MG63 (cell line): ENCODE data around the gene TMEM145. TPM values are rescaled to one million over a fixed set of nuclear protein-coding genes. Genes with fewer than 3 reads are reported as not detected.
A peak's percentile ranks its signal among the peaks of the same experiment; 100 is the strongest.
"Not testable (repeated sequence)": the region's sequence is repeated elsewhere in the genome, so short reads cannot be mapped to it uniquely, and the experiment has no call there.

Experiments used
- DNase-seq: peaks from one replicate; pipeline ENCODE4 v3.0.0-alpha.2; 2020
- H3K27me3 ChIP-seq: fragments of 250-450 bp; sonication (Bioruptor Pico); 2 replicates; pipeline ENCODE4 v1.5.1; 2020; ENCODE audit warnings: mild to moderate bottlenecking, moderate library complexity
- H3K36me3 ChIP-seq: fragments of 250-450 bp; sonication (Bioruptor Pico); 2 replicates; pipeline ENCODE4 v1.5.1; 2020; ENCODE audit warnings: mild to moderate bottlenecking, moderate library complexity
- H3K4me3 ChIP-seq: fragments of 250-450 bp; sonication (Bioruptor Pico); 2 replicates; pipeline ENCODE4 v1.5.1; 2020; ENCODE audit warnings: mild to moderate bottlenecking, moderate library complexity
- H3K9me3 ChIP-seq: fragments of 250-450 bp; sonication (Bioruptor Pico); 2 replicates; pipeline ENCODE4 v1.5.1; 2020; ENCODE audit warnings: mild to moderate bottlenecking, moderate library complexity
- total RNA-seq: library from RNA; depleted of rRNA; stranded (reverse); fragments of >200 nt; shearing (Covaris generic); gene quantifications from 2 replicates; pipeline ENCODE4 v1.2.3, GENCODE V29; 2014; ENCODE audit warnings: low replicate concordance

Gene TMEM145
- total RNA-seq, 1 experiment from 2014 or later: 0.86 TPM

DNA sequence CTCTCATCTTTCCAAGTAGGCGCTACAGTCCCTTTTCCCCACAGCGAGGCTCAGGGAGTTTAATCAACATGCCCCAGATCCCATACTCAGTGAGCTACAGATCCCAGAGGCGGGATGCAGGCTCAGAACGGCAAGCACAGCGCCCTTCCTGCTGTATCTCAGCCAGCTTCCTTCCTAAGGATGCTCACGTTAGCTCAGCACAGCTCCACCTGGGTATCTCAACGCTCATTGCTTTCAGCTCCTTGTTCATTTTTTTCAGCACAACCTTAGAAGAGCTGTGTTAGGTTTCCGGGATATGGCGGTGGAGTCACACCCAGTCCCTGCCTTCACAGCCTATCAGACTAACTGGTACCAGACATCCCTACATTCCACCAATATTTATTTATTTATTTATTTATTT lies 9.2 kb downstream of the TMEM145 start:
- no peak overlapping the region for H3K4me3 ChIP-seq
- no peaks in the 10 kb centered on the region for H3K27me3 ChIP-seq
- H3K36me3 ChIP-seq: no peaks in the 10 kb centered on the region
- DNase-seq: no peak
- no peaks in the 10 kb centered on the region for H3K9me3 ChIP-seq

DNA sequence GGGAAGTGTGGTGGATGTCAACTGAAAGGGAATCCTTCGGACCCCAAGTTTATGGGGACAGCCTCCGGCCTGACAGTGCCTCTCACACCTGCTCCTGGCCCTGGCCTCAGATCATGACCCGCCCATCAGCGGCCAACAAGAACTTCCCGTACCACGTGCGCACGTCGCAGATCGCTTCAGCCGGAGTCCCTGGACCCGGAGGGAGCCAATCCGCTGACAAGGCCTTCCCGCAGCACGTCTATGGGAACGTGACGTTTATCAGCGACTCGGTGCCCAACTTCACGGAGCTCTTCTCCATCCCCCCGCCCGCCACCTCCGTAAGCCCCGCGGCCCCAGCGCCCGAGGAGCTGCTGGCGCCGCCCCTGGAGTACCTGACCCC lies 10.4 kb downstream of the TMEM145 start:
- Histone ChIP-seq H3K36me3 (no peaks in the 10 kb centered on the region), H3K4me3 (no peak overlapping the region), H3K27me3 (no peaks in the 10 kb centered on the region), H3K9me3 (no peaks in the 10 kb centered on the region)
- DNase-seq: no peak

DNA sequence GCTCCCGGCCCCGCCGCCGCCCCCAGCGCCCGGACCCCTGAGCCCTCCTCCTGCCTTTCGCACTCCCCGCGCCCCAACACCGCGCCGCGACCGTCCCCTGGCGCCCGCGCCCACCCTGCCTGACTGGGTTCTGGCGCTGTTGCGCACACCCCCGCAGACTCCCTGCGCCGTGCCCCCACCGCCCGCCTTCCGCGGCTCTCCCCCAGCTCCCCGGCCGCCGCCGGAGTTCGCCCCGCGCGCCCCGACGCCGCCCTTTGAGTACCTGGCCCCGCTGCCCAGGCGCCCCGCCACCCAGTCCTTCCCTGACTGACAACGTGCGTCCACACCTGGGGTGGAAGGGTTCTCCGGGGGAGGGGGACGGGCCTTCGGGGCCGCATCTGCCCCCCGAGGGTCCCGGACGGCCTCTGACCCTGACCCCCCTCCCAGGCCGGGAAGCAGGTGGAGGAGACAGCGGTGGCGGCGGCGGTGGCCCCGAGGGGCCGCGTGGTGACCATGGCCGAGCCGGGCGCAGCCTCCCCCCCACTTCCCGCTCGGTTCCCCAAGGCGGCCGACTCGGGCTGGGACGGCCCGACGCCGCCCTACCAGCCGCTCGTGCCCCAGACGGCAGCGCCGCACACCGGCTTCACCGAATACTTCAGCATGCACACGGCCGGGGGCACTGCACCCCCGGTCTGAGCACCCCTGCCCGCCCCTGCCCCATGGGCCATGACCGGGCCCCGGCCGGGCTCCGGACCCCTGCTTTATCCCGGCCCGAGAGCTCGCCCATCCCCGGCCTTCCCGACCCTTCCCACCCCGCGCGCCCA lies 10.9 kb downstream of the TMEM145 start:
- no peaks in the 10 kb centered on the region for H3K36me3 ChIP-seq
- no peak overlapping the region for H3K4me3 ChIP-seq
- no peaks in the 10 kb centered on the region for H3K27me3 ChIP-seq
- DNase-seq: no peak
- H3K9me3 ChIP-seq: no peaks in the 10 kb centered on the region

DNA sequence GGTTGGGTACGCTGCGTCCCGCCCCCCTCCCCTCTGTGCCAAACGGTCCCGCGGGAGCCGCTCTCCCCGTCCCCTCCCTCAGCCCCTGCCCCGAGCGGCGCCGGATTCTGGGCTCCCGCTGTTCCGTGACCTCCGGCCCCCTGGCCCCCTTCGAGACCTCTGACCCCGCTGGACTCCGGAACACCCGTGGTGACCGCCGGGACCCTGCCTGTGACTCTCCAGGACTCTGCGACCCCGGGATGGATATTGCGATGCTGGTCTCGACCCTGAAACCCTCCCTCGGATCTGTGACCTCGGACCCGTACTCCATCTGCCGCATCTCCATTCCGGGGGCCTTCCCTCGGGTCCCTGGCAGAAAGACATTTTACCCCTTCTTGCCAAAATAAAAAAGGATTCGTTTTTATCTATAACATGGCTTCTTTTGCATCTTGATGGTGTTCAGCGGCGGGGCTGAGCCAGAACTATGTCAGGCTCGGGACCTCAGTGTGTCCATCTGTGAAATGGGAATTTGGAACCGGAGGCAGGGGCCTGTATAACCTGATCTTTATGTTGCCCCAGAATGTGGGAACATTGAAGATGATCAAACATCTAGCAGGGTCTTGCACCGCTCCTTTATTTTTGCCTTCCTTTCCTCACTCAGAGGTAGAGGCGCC lies 11.7 kb downstream of the TMEM145 start:
- DNase-seq: no peak
- H3K4me3 ChIP-seq: peak overlapping the region; percentile 17
- no peaks in the 10 kb centered on the region for H3K36me3 ChIP-seq
- H3K27me3 ChIP-seq: no peaks in the 10 kb centered on the region
- H3K9me3 ChIP-seq: no peaks in the 10 kb centered on the region

DNA sequence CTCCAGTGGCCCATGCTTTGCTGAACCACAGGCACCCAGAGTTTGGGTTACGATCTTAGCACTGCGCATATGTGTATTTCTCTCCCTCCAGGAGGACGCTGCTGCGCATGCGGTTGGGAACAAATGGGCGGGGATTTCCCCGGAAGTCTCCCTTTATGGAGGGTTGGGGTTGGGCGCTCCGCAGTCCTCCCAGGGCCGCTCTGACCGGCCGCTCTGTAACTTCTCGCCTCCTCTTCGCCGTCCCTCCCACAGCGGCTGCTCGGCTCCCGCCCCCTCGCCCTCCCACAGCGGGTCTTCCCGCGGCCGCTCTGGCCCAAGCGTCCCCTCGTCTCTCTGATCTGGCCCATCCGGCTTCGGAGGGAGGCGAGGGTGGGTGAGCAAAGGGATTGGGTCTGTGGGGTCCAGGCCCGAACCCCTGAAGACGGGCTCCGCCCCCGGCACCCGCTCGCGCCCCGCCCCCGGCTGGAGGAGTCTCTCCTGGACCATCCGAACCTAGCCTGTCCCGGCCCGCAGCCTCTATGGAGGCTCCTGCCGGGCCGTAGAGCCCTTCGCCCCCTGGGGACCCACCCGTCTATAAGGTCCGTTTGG lies 12.3 kb downstream of the TMEM145 start, which contains the start of gene MEGF8:
Gene MEGF8 (plus strand): TSS at position 328 of the 588 bp plus-strand sequence. CDS start 609 bp downstream, outside the sequence.
- H3K36me3 ChIP-seq: no peaks in the 10 kb centered on the region
- H3K4me3 ChIP-seq: peak within 1 kb of the TSS; percentile 73
- DNase-seq: peak; percentile 99
- no peaks in the 10 kb centered on the region for H3K27me3 ChIP-seq
- H3K9me3 ChIP-seq: no peaks in the 10 kb centered on the region

DNA sequence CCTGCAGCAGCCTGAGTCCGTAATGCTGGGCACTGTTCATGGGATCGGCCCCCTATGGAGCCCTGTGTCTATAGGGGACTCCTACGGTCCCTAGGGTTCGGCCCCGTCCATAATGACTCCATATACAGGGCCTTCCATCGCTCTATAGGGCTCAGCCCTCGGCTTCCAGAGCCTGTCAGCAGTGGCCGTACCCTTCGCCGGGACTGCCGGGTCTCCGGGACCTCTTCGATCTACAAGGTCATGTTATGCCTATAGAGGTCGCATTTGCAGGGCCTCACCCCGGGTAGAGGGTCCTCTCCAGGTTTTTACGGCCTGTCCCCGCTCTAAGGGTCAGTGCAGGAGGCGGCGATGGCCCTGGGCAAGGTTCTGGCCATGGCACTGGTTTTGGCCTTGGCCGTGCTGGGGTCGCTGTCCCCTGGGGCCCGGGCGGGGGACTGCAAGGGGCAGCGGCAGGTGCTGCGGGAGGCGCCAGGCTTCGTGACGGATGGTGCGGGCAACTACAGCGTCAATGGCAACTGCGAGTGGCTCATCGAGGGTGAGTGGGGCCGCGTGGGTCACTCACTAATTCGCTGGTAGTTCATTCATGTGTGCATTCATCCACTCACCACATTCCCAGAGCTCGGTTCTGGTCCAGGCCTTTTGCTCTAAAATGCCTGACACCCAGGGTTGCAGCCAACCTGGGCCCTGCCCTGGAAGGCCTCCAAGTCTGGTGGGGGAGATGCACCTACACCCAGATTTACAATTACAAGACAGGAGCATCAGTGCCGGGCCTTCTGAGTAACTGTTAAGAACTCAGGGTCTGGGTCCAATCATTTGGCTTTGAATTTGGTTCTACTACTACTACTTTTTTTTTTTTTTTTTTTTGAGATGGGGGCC lies 13.0 kb downstream of the TMEM145 start:
- no peak for DNase-seq
- H3K9me3 ChIP-seq: no peaks in the 10 kb centered on the region
- H3K36me3 ChIP-seq: no peaks in the 10 kb centered on the region
- no peaks in the 10 kb centered on the region for H3K27me3 ChIP-seq
- peak overlapping the region; percentile 73 for H3K4me3 ChIP-seq

DNA sequence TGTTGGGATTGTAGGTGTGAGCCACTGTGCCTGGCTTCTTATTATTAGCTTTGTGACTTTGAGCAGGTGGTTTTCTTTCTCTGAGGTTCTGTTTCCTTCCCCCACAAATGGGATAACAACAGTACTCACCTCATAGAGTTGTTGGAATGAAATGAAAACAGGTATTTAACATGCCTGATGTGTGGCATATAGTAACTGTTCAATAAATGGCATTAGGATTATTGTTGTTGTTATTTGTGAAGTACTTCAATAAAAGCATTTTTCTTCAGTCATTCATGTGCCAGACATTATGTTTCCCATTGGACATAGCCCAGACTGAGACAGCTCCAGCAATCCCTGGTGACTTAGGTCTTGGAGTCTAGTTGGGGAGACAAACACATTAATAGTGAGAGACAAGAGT lies 13.9 kb downstream of the TMEM145 start:
- Histone ChIP-seq H3K27me3 (no peaks in the 10 kb centered on the region), H3K4me3 (peak overlapping the region; percentile 73), H3K9me3 (no peaks in the 10 kb centered on the region), H3K36me3 (no peaks in the 10 kb centered on the region)
- no peak for DNase-seq

DNA sequence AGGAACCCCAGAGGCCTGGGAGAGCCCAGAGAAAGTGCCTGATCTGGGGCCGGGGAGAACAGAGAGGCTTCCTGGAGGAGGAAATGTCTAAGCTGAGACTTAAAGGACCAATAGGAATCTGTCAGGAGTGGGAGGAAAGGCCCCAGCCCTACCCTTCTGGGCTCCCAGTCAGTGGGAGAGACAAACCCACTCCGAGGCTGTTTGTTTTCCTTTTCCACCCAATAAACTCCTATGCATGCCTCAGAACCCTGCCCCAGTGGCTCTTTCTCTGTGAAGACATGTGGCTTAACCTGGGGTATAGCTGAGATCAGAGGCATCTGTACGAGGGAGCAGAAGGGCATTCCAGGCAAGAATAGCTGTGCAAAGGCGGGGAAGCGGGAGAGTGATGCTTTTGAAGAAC lies 14.3 kb downstream of the TMEM145 start:
- no peak for DNase-seq
- Histone ChIP-seq H3K36me3 (no peaks in the 10 kb centered on the region), H3K27me3 (no peaks in the 10 kb centered on the region), H3K4me3 (peak overlapping the region; percentile 73), H3K9me3 (no peaks in the 10 kb centered on the region)

DNA sequence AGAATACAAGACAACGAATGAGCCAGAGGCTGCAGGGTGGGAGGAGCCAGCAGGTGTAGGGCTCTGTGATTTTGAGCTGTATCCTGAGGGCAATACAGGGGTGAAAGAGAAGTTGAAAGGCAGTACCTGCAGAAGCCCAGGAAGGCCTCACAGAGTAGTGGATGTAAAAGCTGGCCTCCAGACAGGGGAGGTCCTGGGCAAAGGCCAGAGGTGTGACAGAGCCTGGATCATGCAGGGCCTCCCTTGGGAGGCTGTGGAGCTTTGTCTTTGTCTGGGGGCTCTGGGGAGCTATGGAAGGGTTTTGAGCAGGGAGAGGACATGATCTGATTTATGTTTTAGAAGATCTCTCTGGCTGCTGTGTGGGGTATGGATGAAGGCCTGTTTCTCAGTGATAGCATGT lies 15.0 kb downstream of the TMEM145 start:
- Histone ChIP-seq H3K9me3 (no peaks in the 10 kb centered on the region), H3K4me3 (no peak overlapping the region), H3K27me3 (no peaks in the 10 kb centered on the region), H3K36me3 (no peaks in the 10 kb centered on the region)
- DNase-seq: no peak

DNA sequence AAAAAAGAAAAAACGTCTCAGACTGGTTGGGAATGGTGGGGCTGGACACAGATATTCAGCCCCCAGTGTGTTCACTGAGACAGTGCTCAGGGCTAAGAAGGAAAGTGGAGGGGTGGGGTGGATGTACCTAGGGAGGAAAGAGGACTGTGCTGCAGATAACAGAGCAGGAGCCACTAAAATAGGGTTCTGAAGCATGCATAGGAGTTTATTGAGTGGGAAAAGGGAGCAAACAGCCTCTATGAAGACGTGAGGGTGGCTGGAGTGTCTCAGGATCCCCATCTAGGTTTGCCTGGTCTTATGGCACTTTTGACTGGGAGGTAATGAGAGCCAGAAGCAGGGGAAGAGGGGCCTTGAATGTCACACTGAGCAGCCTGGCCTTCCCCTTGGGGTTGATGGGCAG lies 15.7 kb downstream of the TMEM145 start:
- no peak overlapping the region for H3K4me3 ChIP-seq
- DNase-seq: no peak
- no peaks in the 10 kb centered on the region for H3K9me3 ChIP-seq
- no peaks in the 10 kb centered on the region for H3K27me3 ChIP-seq
- H3K36me3 ChIP-seq: no peaks in the 10 kb centered on the region

DNA sequence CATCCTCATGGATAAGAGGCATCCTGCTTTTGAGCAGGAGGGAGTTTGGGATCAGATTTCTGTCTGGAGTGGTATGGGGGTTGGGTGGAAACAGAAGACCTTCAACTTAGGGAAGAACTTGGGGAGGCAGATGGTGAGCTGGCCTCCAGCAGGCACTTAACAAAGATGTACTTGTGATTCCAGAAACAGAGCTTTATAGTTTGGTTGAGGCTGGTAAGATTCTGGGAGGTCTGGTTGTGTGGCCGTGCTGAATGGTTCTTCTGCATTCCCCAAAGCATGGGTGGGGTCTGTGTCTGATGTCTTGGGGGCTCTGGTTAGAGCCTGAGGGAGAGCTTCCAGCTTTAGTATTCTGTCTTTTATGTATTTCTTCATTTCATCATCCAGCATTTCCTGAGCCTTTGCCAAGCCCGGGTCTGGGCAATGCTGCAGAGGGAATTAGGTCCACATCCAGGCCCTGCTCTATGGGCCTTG lies 17.2 kb downstream of the TMEM145 start:
- DNase-seq: no peak
- Histone ChIP-seq H3K4me3 (no peak overlapping the region), H3K27me3 (no peaks in the 10 kb centered on the region), H3K36me3 (peaks cover 3% of the 10 kb centered on the region; the same call in 1 of the 2 replicates), H3K9me3 (no peaks in the 10 kb centered on the region)

DNA sequence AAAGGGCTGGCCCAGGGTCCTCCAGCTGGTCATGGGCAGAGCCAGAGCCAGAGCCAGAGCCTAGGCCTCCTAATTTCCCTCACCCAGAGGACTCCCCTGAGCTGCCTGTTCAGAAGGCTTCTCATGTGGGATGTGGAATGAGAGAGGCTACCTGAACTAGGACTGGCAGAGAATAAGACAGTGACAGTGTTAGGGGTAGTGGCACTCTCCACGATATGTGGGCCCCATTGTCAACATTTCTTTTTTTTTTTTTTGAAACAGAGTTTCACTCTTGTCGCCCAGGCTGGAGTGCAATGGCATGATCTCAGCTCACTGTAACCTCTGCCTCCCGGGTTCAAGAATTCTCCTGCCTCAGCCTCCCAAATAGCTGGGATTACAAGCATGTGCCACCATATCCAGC lies 18.2 kb downstream of the TMEM145 start:
- not testable (repeated sequence) for H3K27me3 ChIP-seq, H3K9me3 ChIP-seq, H3K36me3 ChIP-seq, DNase-seq, H3K4me3 ChIP-seq

DNA sequence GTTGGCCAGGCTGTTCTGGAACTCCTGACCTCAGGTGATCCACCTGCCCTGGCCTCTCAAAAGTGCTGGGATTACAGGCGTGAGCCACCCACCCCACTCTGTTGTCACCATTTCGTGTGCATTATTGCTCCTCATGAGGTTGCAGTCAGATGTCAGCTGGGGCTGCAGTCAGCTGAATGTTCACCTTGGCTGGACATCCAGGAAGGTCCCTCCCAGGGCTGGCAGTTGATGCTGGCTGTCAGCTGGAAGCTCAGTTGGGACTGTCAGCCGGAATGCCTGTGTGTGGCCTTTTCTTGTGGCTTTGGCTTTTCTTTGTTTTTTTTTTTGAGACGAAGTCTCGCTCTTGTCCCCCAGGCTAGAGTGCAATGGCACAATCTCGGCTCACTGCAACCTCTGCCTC lies 18.9 kb downstream of the TMEM145 start:
- Histone ChIP-seq H3K27me3 (no peaks in the 10 kb centered on the region), H3K36me3 (peaks cover 10% of the 10 kb centered on the region), H3K9me3 (no peaks in the 10 kb centered on the region), H3K4me3 (no peak overlapping the region)
- DNase-seq: no peak

DNA sequence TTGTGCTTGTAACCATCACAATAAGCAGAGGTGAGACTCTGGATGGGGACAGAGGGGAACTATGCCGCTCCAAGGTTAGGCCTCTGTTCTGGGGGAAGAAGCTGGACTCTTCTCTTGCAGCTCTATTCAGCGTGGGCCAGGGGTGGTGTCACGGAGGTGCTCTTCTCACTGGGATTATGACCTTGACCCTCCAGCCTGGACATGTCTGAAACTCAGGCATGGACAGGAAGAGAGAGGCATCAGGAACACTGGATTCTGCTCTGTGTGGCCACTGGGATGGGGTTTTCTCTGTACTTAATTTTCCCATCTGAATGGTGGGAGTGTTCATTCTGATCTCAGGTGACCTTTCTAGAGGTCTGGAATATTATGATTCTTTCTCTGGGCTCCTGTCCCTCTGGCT lies 19.9 kb downstream of the TMEM145 start:
- no peaks in the 10 kb centered on the region for H3K9me3 ChIP-seq
- H3K36me3 ChIP-seq: peaks cover 11% of the 10 kb centered on the region
- H3K27me3 ChIP-seq: no peaks in the 10 kb centered on the region
- no peak overlapping the region for H3K4me3 ChIP-seq
- no peak for DNase-seq

DNA sequence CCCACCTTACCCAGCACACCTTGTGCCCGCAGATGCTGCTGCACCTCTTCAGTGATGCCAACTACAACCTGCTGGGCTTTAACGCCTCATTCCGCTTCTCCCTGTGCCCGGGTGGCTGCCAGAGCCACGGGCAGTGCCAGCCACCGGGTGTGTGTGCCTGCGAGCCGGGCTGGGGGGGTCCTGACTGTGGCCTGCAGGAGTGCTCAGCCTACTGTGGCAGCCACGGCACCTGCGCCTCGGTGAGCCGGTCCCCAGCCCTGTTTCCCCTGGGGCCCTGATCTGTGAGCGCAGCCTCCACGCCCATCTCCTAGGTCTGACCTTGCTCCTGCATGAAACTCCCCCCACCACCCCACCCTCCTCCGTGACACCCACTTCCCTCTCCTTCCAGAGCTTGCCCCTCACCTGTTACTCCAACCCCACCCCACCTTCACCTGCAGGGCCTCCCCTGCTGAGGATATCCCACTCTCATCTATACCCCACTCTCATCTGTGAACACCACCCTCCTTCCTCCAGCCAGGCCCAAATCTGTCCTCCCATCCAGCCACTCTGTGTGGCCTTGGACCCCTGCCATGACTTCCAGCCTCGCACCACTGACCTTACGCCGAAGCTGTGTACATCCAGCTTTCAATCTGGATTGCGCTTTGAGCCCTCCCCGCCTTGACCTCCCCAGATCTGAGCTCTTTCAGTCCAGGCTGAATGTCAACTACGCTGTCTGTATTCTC lies 21.0 kb downstream of the TMEM145 start:
- Histone ChIP-seq H3K9me3 (no peaks in the 10 kb centered on the region), H3K36me3 (peaks cover 11% of the 10 kb centered on the region), H3K4me3 (no peak overlapping the region), H3K27me3 (no peaks in the 10 kb centered on the region)
- no peak for DNase-seq

DNA sequence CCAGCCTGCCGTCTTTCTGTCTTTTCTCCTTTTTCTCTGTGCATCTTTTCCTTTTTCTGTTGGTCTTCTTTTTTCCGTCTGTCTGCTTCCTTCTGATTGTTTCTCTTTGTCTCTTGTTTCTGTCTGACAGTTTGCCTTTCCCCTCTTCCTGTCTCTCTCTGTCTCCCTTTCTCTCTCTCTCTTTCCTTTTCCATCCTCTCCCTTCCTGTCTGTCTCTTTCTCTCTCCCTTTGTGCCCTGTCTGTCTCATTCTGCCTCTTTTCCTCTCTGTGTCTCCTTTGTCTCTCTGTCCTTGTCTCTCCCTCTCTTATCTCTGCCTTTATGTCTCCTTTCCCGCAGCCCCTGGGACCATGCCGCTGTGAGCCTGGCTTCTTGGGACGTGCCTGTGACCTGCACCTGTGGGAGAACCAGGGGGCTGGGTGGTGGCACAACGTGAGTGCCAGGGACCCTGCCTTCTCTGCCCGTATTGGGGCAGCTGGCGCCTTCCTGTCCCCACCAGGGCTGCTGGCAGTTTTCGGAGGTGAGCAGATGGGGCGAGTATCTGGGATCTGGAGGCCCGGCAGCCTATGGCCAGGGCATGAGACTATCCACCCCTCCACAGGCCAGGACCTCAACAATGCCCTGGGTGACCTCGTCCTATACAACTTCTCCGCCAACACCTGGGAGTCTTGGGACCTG lies 21.7 kb downstream of the TMEM145 start:
- no peaks in the 10 kb centered on the region for H3K9me3 ChIP-seq
- DNase-seq: no peak
- H3K27me3 ChIP-seq: no peaks in the 10 kb centered on the region
- H3K36me3 ChIP-seq: peaks cover 14% of the 10 kb centered on the region
- H3K4me3 ChIP-seq: no peak overlapping the region
